Lung (tissue), 12 donors: ENCODE measurements around the gene SAP30BP. TPM values are rescaled to one million over a fixed set of nuclear protein-coding genes. Genes with fewer than 3 reads are reported as not detected.
A peak's percentile ranks its signal among the peaks of the same experiment; 100 is the strongest.

ENCODE experiments used
- ATAC-seq: fragments of 200-7000 bp; cut with Tn5 transposase; one replicate; pipeline ENCODE4 v1.9.1; 2020; ENCODE audit warnings: moderate number of reproducible peaks; ENCODE audit not compliant: insufficient read depth, low FRiP score
- DNase-seq, 3 donors: peaks; one replicate each; pipeline ENCODE4 v3.0.0-alpha.2; 2013 to 2017
- H3K27ac ChIP-seq, 2 donors: one replicate each; pipeline ENCODE4 v1.5.1; 2013; ENCODE audit warnings: mild to moderate bottlenecking in 2 of 2, moderate library complexity in 2 of 2, control low read depth in 1 of 2, inconsistent platforms in 1 of 2, low read depth in 1 of 2, low read length in 1 of 2
- H3K27me3 ChIP-seq, 3 donors: one replicate each; pipeline ENCODE4 v1.5.1; 2013; ENCODE audit warnings: low read length in 2 of 3; ENCODE audit not compliant: control insufficient read depth in 3 of 3, insufficient read depth in 3 of 3
- H3K36me3 ChIP-seq, 4 donors: one replicate each; pipeline ENCODE4 v1.5.1; 2013; ENCODE audit warnings: low read length in 4 of 4, mild to moderate bottlenecking in 1 of 4, moderate library complexity in 1 of 4; ENCODE audit not compliant: control insufficient read depth in 4 of 4, insufficient read depth in 4 of 4
- H3K4me1 ChIP-seq, 5 donors: one replicate each; pipeline ENCODE4 v1.5.1; 2013; ENCODE audit warnings: low read length in 5 of 5, mild to moderate bottlenecking in 2 of 5, moderate library complexity in 1 of 5; ENCODE audit not compliant: control insufficient read depth in 5 of 5, insufficient read depth in 5 of 5
- H3K4me3 ChIP-seq: one replicate; pipeline ENCODE4 v1.5.1; 2013; ENCODE audit warnings: mild to moderate bottlenecking, control low read depth, moderate library complexity
- H3K9ac ChIP-seq, 2 donors: one replicate each; pipeline ENCODE4 v1.5.1; 2013; ENCODE audit warnings: low read length in 2 of 2, control low read depth in 1 of 2; ENCODE audit not compliant: insufficient read depth in 1 of 2
- H3K9me3 ChIP-seq, 4 donors: one replicate each; pipeline ENCODE4 v1.5.1; 2013; ENCODE audit warnings: low read length in 3 of 4, mild to moderate bottlenecking in 1 of 4, moderate library complexity in 1 of 4; ENCODE audit not compliant: control insufficient read depth in 4 of 4, insufficient read depth in 3 of 4
- CTCF ChIP-seq: IDR thresholded peaks from 2 replicates; pipeline ENCODE4 v1.5.1; 2012; ENCODE audit warnings: mild to moderate bottlenecking; ENCODE audit errors: control extremely low read depth, extremely low read depth
- WGBS, 2 donors: extraction: QIAGEN DNeasy Blood & Tissue Kit; methylation state at CpG; one replicate each; pipeline ENCODE4 v1.1.7; 2013; 5-methylcytosine and 5-hydroxymethylcytosine counted together
- polyA plus RNA-seq, 2 donors: library from polyadenylated mRNA; stranded (reverse); fragments of 200-250 nt; gene quantifications; one replicate each; pipeline ENCODE4 v1.2.1, GENCODE V29; 2013
- total RNA-seq, 2 donors: library from RNA; depleted of rRNA in 1 of 2; stranded (reverse); fragments of >200 nt in 1 of 2; gene quantifications; one replicate each; pipeline ENCODE4 v1.2.1, GENCODE V29; 2014 to 2021
- donor health status: control.
- donor health status: control.
- donor health status: Bipolar disorder and iron deficiency.
- donor health status: healthy.
- donor health status: DM: yes; HTN: yes; CAD: no.

The SAP30BP gene
- total and polyA plus RNA-seq, 4 donors, result 46.5 to 82.9 (median 77.3) TPM

GRCh38 chr17:75681289-75681688 lies 14.2 kb downstream of the SAP30BP start:
- Histone ChIP-seq H3K27ac (peak overlapping the region in 1 of 2 donors; percentile 55), H3K4me3 (no peak overlapping the region), H3K9me3 (no peaks in the 10 kb centered on the region), H3K36me3 (peaks cover 3 to 10% (median 10%) of the 10 kb centered on the region in 4 donors), H3K4me1 (peaks cover 0 to 18% (median 0%) of the 10 kb centered on the region in 5 donors), H3K9ac (no peak overlapping the region), H3K27me3 (no peaks in the 10 kb centered on the region)
- no peak for TF ChIP-seq CTCF
- DNase-seq (no peak), ATAC-seq (no peak)
- WGBS, 2 donors, result 75 to 88% methylated on average over 3 of the region's 3 CpGs

GRCh38 chr17:75683583-75683982 lies 16.4 kb downstream of the SAP30BP start:
- no peak for ATAC-seq
- no peak for DNase-seq
- peaks cover 0 to 32% (median 0%) of the 10 kb centered on the region in 5 donors for H3K4me1 ChIP-seq

GRCh38 chr17:75684249-75684648 lies 17.1 kb downstream of the SAP30BP start:
- no peak for DNase-seq
- WGBS, 2 donors, result 97 to 98% methylated on average over 5 of the region's 5 CpGs
- Histone ChIP-seq H3K9me3 (no peaks in the 10 kb centered on the region), H3K27me3 (no peaks in the 10 kb centered on the region), H3K36me3 (peaks cover 0 to 10% (median 7%) of the 10 kb centered on the region in 4 donors), H3K4me1 (peaks cover 0 to 36% (median 0%) of the 10 kb centered on the region in 5 donors), H3K4me3 (no peak overlapping the region), H3K27ac (peak overlapping the region; percentile 23 to 79), H3K9ac (no peak overlapping the region)
- TF ChIP-seq CTCF, result no peak
- ATAC-seq, result no peak

More at GRCh38 chr17:75683583-75683982, 16.4 kb downstream of the SAP30BP start:
- Histone ChIP-seq H3K4me3 (no peak overlapping the region), H3K27me3 (no peaks in the 10 kb centered on the region), H3K36me3 (peaks cover 1 to 13% (median 7%) of the 10 kb centered on the region in 4 donors), H3K9ac (no peak overlapping the region), H3K27ac (peak overlapping the region; percentile 8 to 79), H3K9me3 (no peaks in the 10 kb centered on the region)
- no peak for TF ChIP-seq CTCF
- WGBS, 2 donors, result 76 to 88% methylated on average over 4 of the region's 4 CpGs

- no peaks in the 10 kb centered on the region for H3K27me3 ChIP-seq
- DNase-seq, result no peak
- H3K4me3 ChIP-seq, result no peak overlapping the region
- no peak for TF ChIP-seq CTCF
- WGBS, 2 donors, result 69 to 73% methylated on average over 7 of the region's 7 CpGs
- H3K9ac ChIP-seq, result no peak overlapping the region
- H3K27ac ChIP-seq, result peak overlapping the region; percentile 23 to 79
- H3K9me3 ChIP-seq, result no peaks in the 10 kb centered on the region
- ATAC-seq, result no peak
- H3K36me3 ChIP-seq, result peaks cover 0 to 8% (median 5%) of the 10 kb centered on the region in 4 donors
- peaks cover 0 to 38% (median 0%) of the 10 kb centered on the region in 5 donors for H3K4me1 ChIP-seq
These were observed 17.8 kb downstream of the SAP30BP start for GRCh38 chr17:75684924-75685323.
